ENCODE results near the gene FTO.

FTO gene

DNA sequence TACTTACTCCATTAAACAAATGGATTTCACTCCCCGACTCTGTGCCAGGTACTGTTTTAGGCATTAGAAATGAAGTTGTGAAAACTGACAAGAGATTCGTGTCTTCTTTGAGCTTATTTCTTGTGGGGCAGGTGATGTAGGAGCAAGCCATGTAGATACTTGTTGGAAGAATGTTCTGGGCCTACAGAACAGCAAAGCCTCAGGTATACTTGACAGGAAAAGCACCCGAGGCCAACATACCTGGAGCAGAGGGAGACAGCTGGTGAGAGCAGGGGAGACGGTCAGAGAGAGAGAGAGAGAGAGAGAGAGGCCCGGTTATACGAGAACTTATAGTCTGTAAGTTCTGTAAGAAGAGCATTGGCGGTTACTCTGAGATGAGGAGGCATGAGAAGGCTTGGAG is 110.8 kb downstream of the FTO start:
- Mint-ChIP-seq H3K4me3 (no peak overlapping the region), H3K4me1 (peaks cover 20% of the 10 kb centered on the region), H3K9me3 (no peaks in the 10 kb centered on the region), H3K36me3 (peaks cover 30% of the 10 kb centered on the region), H3K27ac (no peak overlapping the region), H3K27me3 (no peaks in the 10 kb centered on the region)

DNA sequence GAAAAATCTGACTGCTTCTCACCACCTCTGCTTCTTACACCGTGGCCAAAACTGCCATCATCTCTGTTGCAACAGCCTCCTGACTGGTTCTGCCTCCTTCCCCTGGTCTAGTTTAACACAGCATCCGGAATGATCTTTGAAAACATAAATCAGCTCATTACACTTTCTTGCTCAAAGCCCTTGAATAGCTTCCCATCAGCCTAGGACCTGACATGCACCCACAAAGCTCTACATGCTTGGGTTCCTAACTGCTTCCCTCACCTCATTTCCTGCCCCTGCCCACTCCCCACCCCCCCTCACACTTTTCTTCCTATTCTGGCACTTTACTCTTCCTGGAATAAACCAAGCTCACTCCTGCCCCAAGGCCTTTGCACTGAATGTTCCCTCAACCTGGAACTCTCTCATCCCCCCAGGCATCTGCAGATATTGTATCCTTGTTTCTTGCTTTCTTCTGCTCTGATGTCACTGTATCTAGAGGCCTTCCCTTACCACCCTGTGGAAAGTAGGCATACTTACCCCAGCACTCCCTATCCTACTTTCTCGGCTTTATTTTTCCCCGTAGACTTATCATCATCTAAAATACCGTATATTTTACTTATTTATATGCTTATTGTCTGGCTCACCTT is 112.4 kb downstream of the FTO start:
- no peak overlapping the region for H3K4me3 Mint-ChIP-seq
- peaks cover 22% of the 10 kb centered on the region for H3K4me1 Mint-ChIP-seq
- H3K36me3 Mint-ChIP-seq, result peaks cover 24% of the 10 kb centered on the region
- no peaks in the 10 kb centered on the region for H3K9me3 Mint-ChIP-seq
- no peak overlapping the region for H3K27ac Mint-ChIP-seq
- H3K27me3 Mint-ChIP-seq, result no peaks in the 10 kb centered on the region

DNA sequence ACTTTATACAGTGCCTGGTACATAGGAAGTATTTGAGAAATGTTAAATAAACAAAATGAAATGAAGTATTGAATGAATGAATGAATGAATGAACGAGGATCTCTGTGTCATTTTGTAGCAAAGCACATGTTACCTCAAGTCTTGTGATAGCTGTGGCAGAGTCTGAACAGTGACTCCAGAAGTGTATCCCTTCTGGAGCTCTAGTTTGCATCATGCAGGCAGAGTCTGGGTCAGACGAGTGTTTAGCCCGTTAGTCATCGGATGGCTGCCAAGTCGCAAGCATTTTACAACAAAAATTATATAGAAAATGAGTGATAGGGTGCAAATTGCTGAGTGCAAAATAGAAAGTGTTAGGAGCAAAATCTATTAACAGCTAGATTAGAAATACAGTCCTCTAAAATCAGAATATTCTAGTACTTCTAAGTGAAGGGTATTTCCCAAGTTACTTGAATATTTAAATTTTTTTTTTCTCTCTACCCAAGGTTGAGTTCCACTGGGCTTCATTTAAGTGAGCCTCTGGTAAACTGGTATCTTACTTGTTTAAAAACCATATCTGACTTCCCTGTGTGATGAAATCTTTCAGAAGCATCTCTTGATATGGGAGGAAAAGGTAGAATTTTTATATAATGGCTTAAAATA is 113.3 kb downstream of the FTO start:
- no peak overlapping the region for H3K4me3 Mint-ChIP-seq
- H3K4me1 Mint-ChIP-seq, result peaks cover 22% of the 10 kb centered on the region

GRCh38 chr16:53817812-53818550 is 114.0 kb downstream of the FTO start:
- Mint-ChIP-seq H3K4me3 (no peak overlapping the region), H3K4me1 (peaks cover 22% of the 10 kb centered on the region), H3K27me3 (no peaks in the 10 kb centered on the region), H3K27ac (no peak overlapping the region), H3K36me3 (peaks cover 19% of the 10 kb centered on the region), H3K9me3 (no peaks in the 10 kb centered on the region)

More for the DNA sequence above, 113.3 kb downstream of the FTO start:
- no peaks in the 10 kb centered on the region for H3K27me3 Mint-ChIP-seq
- no peak overlapping the region for H3K27ac Mint-ChIP-seq
- H3K36me3 Mint-ChIP-seq, result peaks cover 21% of the 10 kb centered on the region
- no peaks in the 10 kb centered on the region for H3K9me3 Mint-ChIP-seq

GRCh38 chr16:53821487-53821886 is 117.5 kb downstream of the FTO start:
- no peak overlapping the region for H3K27ac Mint-ChIP-seq
- no peaks in the 10 kb centered on the region for H3K27me3 Mint-ChIP-seq
- H3K4me1 Mint-ChIP-seq, result peaks cover 15% of the 10 kb centered on the region
- no peak overlapping the region for H3K4me3 Mint-ChIP-seq
- H3K36me3 Mint-ChIP-seq, result peaks cover 3% of the 10 kb centered on the region
- no peaks in the 10 kb centered on the region for H3K9me3 Mint-ChIP-seq

- Mint-ChIP-seq H3K27ac (no peak overlapping the region), H3K4me1 (peaks cover 14% of the 10 kb centered on the region), H3K4me3 (no peak overlapping the region), H3K9me3 (no peaks in the 10 kb centered on the region), H3K36me3 (peaks cover 2% of the 10 kb centered on the region), H3K27me3 (no peaks in the 10 kb centered on the region)
Measured at GRCh38 chr16:53821957-53822625, 118.1 kb downstream of the FTO start.

- H3K27ac Mint-ChIP-seq, result no peak overlapping the region
- H3K4me1 Mint-ChIP-seq, result peaks cover 14% of the 10 kb centered on the region
- H3K36me3 Mint-ChIP-seq, result peaks cover 2% of the 10 kb centered on the region
- H3K9me3 Mint-ChIP-seq, result no peaks in the 10 kb centered on the region
- no peaks in the 10 kb centered on the region for H3K27me3 Mint-ChIP-seq
- no peak overlapping the region for H3K4me3 Mint-ChIP-seq
Measured at GRCh38 chr16:53822936-53823529, 119.1 kb downstream of the FTO start.

- Mint-ChIP-seq H3K27me3 (no peaks in the 10 kb centered on the region), H3K4me1 (peaks cover 8% of the 10 kb centered on the region), H3K9me3 (no peaks in the 10 kb centered on the region), H3K36me3 (peaks cover 10% of the 10 kb centered on the region), H3K4me3 (no peak overlapping the region), H3K27ac (no peak overlapping the region)
Measured at GRCh38 chr16:53826658-53827057, 122.7 kb downstream of the FTO start.

- Mint-ChIP-seq H3K4me1 (peaks cover 8% of the 10 kb centered on the region), H3K36me3 (peaks cover 14% of the 10 kb centered on the region), H3K4me3 (no peak overlapping the region), H3K9me3 (no peaks in the 10 kb centered on the region), H3K27me3 (no peaks in the 10 kb centered on the region), H3K27ac (no peak overlapping the region)
Measured at GRCh38 chr16:53827741-53828140, 123.8 kb downstream of the FTO start.

DNA sequence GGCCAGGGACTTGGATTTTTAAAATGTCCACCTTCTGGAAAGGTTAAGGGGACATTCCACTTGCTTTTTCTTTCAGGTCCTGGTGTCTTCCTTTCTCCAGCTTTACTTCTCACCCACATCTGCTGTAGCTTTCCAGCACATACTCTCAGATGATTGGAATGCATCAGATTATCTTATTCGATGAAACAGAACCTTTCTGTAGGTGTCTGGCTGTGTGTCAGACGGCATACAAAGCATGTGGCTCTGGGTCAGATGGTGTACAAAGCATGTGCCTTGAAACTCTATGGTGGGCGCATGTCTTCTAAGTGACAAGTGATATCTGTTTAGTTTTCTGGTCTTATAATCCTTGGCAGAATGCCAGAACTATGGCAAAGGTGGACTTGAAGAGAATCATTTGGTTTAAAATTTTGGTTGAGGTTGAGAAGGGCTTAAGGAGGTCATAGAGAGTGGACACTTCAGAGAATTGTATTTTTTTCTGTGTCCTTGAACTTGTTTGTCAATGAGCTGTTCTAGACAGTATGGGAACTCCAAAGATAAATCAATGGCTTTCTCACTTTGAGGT is 125.3 kb downstream of the FTO start:
- peaks cover 8% of the 10 kb centered on the region for H3K4me1 Mint-ChIP-seq
- H3K4me3 Mint-ChIP-seq, result no peak overlapping the region
- H3K36me3 Mint-ChIP-seq, result peaks cover 22% of the 10 kb centered on the region
- H3K9me3 Mint-ChIP-seq, result no peaks in the 10 kb centered on the region
- no peak overlapping the region for H3K27ac Mint-ChIP-seq
- no peaks in the 10 kb centered on the region for H3K27me3 Mint-ChIP-seq

GRCh38 chr16:53832896-53833544 is 129.1 kb downstream of the FTO start:
- Mint-ChIP-seq H3K27ac (peak overlapping the region; percentile 64), H3K4me3 (no peak overlapping the region), H3K4me1 (peaks cover 8% of the 10 kb centered on the region), H3K27me3 (no peaks in the 10 kb centered on the region), H3K9me3 (peaks cover 11% of the 10 kb centered on the region), H3K36me3 (peaks cover 36% of the 10 kb centered on the region)

DNA sequence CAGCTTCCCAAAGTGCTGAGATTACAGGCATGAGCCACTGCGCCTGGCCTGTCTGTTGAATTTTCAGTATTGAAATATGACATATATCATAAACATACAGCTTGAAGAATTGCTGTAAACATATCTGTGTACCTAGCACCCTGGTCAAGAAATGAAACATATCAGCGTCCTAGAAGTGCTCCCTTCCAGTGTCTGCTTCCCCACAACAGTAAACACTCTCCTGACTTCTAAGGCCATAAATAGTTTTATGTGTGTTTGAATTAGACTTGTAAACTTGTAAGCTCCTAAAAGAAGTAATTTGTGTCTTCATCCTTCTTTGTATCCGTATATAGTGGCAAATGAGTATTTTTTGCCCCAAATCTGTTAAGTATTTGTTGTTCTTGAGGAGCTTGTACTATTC is 132.2 kb downstream of the FTO start:
- peaks cover 4% of the 10 kb centered on the region for H3K4me1 Mint-ChIP-seq
- peaks cover 31% of the 10 kb centered on the region for H3K36me3 Mint-ChIP-seq
- no peak overlapping the region for H3K27ac Mint-ChIP-seq
- peaks cover 11% of the 10 kb centered on the region for H3K9me3 Mint-ChIP-seq
- H3K4me3 Mint-ChIP-seq, result no peak overlapping the region
- H3K27me3 Mint-ChIP-seq, result no peaks in the 10 kb centered on the region

DNA sequence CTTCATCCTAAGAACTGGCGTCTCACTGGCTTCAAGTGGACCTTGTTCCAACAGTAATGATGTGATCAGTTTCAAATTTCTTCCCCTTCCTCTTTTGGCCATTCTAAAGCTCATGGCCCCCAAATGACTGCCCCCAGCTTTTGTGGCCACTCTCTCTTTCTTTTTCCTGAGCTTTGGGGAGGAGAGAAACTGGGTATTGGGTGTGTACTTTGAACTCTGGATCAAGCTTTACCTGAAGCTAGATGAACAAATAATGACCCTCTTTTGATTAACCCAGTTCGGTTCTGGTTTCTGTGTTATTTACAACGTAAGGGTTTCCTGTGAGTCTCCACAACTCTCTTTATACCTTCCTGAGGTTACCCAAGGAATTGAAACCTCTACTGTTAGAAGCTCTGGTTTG is 132.7 kb downstream of the FTO start:
- peaks cover 28% of the 10 kb centered on the region for H3K36me3 Mint-ChIP-seq
- no peaks in the 10 kb centered on the region for H3K27me3 Mint-ChIP-seq
- no peak overlapping the region for H3K27ac Mint-ChIP-seq
- H3K4me1 Mint-ChIP-seq, result peaks cover 1% of the 10 kb centered on the region
- no peak overlapping the region for H3K4me3 Mint-ChIP-seq
- H3K9me3 Mint-ChIP-seq, result peaks cover 11% of the 10 kb centered on the region

DNA sequence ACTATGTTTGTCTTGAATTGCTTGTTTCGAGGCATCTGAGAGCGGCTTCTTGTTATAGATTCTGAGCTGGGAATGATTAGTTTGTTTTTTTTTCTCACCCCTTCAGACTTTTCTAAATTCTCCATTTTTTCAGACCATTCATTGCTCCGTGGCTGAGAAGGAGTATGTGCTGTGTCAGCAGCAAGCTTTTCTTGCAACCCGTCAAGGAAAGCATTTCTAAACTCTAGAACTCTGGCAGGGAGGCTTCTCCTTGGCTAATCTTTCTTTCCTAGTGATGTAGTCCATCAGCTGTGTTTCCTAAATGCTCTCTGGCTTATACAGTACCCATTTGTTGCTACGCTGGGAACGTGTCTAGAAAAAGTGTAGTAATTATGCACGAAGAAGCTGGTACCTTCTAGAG is 133.5 kb downstream of the FTO start:
- peaks cover 26% of the 10 kb centered on the region for H3K36me3 Mint-ChIP-seq
- H3K4me3 Mint-ChIP-seq, result no peak overlapping the region
- H3K4me1 Mint-ChIP-seq, result no peaks in the 10 kb centered on the region
- H3K9me3 Mint-ChIP-seq, result peaks cover 11% of the 10 kb centered on the region
- H3K27me3 Mint-ChIP-seq, result no peaks in the 10 kb centered on the region
- H3K27ac Mint-ChIP-seq, result no peak overlapping the region

GRCh38 chr16:53839150-53839549 is 135.2 kb downstream of the FTO start:
- no peak overlapping the region for H3K4me3 Mint-ChIP-seq
- no peaks in the 10 kb centered on the region for H3K4me1 Mint-ChIP-seq
- H3K36me3 Mint-ChIP-seq, result peaks cover 17% of the 10 kb centered on the region
- H3K9me3 Mint-ChIP-seq, result peaks cover 11% of the 10 kb centered on the region
- no peak overlapping the region for H3K27ac Mint-ChIP-seq
- no peaks in the 10 kb centered on the region for H3K27me3 Mint-ChIP-seq

Measured in activated naive CD4-positive, alpha-beta T cell treated with anti-CD3 and anti-CD28 coated beads, Interleukin-2, amount 50 U/mL, for 24 hours (primary cell).